Upper lobe of left lung (tissue), 6 donors: ENCODE results near the gene HCST. TPM values are rescaled to one million over a fixed set of nuclear protein-coding genes. Genes with fewer than 3 reads are reported as not detected.

Experiments
- ATAC-seq, 2 donors: fragments of 200-7000 bp; cut with Tn5 transposase; one replicate each; pipeline ENCODE4 v1.9.1; 2022; ENCODE audit warnings: mild to moderate bottlenecking in 2 of 2, moderate library complexity in 2 of 2; ENCODE audit not compliant: low FRiP score in 2 of 2
- DNase-seq, 2 donors: peaks; one replicate each; pipeline ENCODE4 v3.0.0-alpha.2; 2019 to 2020
- H3K27ac ChIP-seq, 4 donors: fragments of 200-600 bp; sonication (generic); one replicate each; pipeline ENCODE4 v1.5.1; 2016 to 2019
- H3K27me3 ChIP-seq, 4 donors: fragments of 200-600 bp; sonication (generic); one replicate each; pipeline ENCODE4 v1.5.1; 2017 to 2019
- H3K36me3 ChIP-seq, 4 donors: fragments of 200-600 bp; sonication (generic); one replicate each; pipeline ENCODE4 v1.5.1; 2016 to 2019
- H3K4me1 ChIP-seq, 4 donors: fragments of 200-600 bp; sonication (generic); one replicate each; pipeline ENCODE4 v1.5.1; 2018 to 2019
- H3K4me3 ChIP-seq, 4 donors: fragments of 200-600 bp; sonication (generic); one replicate each; pipeline ENCODE4 v1.5.1; 2017 to 2019; ENCODE audit warnings: mild to moderate bottlenecking in 2 of 4, moderate library complexity in 1 of 4
- H3K9me3 ChIP-seq, 4 donors: fragments of 200-600 bp; sonication (generic); one replicate each; pipeline ENCODE4 v1.5.1; 2018 to 2019
- CTCF ChIP-seq, 6 experiments: fragments of 450-650 bp in 4 of 6; fragments of 200-600 bp in 2 of 6; sonication (generic) in 2 of 6; IDR thresholded peaks; one replicate each; pipeline ENCODE4 v1.5.1; 2016 to 2019; ENCODE audit warnings: antibody characterized with exemption in 6 of 6
- EP300 ChIP-seq, 4 donors: sonication (generic); formaldehyde crosslinking; IDR thresholded peaks; one replicate each; pipeline ENCODE4 v1.5.1; 2017; ENCODE audit warnings: antibody characterized with exemption in 4 of 4, control low read depth in 2 of 4
- POLR2A ChIP-seq, 4 donors: fragments of 450-650 bp; IDR thresholded peaks; one replicate each; pipeline ENCODE4 v1.5.1; 2016 to 2017; ENCODE audit warnings: antibody characterized with exemption in 4 of 4, mild to moderate bottlenecking in 2 of 4
- POLR2AphosphoS5 ChIP-seq, 2 donors: sonication (generic); formaldehyde crosslinking; IDR thresholded peaks; one replicate each; pipeline ENCODE4 v1.5.1; 2017; ENCODE audit warnings: antibody characterized with exemption in 2 of 2
- WGBS, 2 donors: methylation state at CpG; one replicate each; pipeline ENCODE4 v1.1.5; 2017 to 2018; 5-methylcytosine and 5-hydroxymethylcytosine counted together
- total RNA-seq, 6 donors: library from RNA; depleted of rRNA in 4 of 6; stranded (reverse); fragments of >200 nt in 4 of 6; gene quantifications; one replicate each; pipeline versions ENCODE4 v1.1.0 to v1.2.1, GENCODE V29; 2016 to 2021
- donor health status: DM: no; HTN: no; CAD: no; lungs with moderate emphysema.
- donor health status: DM: no; HTN: yes; CAD: no; lungs with severe emphysema.

HCST gene
- total RNA-seq, 6 donors from 2014 or later = 10.2 to 40.8 (median 19.9) TPM; not detected in 1

DNA sequence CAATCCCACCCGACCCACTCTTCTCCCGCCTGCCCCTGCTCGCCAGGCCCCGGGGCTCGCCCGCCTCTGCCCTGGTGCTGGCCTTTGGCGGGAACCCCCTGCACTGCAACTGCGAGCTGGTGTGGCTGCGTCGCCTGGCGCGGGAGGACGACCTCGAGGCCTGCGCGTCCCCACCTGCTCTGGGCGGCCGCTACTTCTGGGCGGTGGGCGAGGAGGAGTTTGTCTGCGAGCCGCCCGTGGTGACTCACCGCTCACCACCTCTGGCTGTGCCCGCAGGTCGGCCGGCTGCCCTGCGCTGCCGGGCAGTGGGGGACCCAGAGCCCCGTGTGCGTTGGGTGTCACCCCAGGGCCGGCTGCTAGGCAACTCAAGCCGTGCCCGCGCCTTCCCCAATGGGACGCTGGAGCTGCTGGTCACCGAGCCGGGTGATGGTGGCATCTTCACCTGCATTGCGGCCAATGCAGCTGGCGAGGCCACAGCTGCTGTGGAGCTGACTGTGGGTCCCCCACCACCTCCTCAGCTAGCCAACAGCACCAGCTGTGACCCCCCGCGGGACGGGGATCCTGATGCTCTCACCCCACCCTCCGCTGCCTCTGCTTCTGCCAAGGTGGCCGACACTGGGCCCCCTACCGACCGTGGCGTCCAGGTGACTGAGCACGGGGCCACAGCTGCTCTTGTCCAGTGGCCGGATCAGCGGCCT lies 37.9 kb downstream of the HCST start:
- Histone ChIP-seq H3K36me3 (peaks cover 2 to 37% (median 17%) of the 10 kb centered on the region in 4 donors), H3K4me3 (no peak overlapping the region), H3K27ac (no peak overlapping the region), H3K4me1 (peaks cover 5 to 36% (median 27%) of the 10 kb centered on the region in 4 donors), H3K9me3 (no peaks in the 10 kb centered on the region), H3K27me3 (no peaks in the 10 kb centered on the region)
- ATAC-seq (no peak), DNase-seq (peak in 1 of 2 donors; percentile 81)
- 93 to 94% methylated on average over 25 to 47 of the region's 51 CpGs for WGBS, 2 donors
- TF ChIP-seq EP300 (IDR thresholded peaks at IDR 0.05) (no peak), POLR2A (IDR thresholded peaks at IDR 0.05) (no peak), CTCF (IDR thresholded peaks at IDR 0.05) (no peak), POLR2AphosphoS5 (IDR thresholded peaks at IDR 0.05) (no peak)

GRCh38 chr19:35940839-35941238 lies 38.5 kb downstream of the HCST start:
- H3K4me1 ChIP-seq = peaks cover 0 to 30% (median 21%) of the 10 kb centered on the region in 4 donors
- no peak for DNase-seq
- no peak for ATAC-seq
- no peak overlapping the region for H3K27ac ChIP-seq
- WGBS, 2 donors = 66 to 68% methylated on average over 4 of the region's 4 CpGs
- no peaks in the 10 kb centered on the region for H3K27me3 ChIP-seq
- peaks cover 2 to 40% (median 18%) of the 10 kb centered on the region in 4 donors for H3K36me3 ChIP-seq
- no peak overlapping the region for H3K4me3 ChIP-seq
- H3K9me3 ChIP-seq = no peaks in the 10 kb centered on the region
- no peak for TF ChIP-seq CTCF (IDR thresholded peaks at IDR 0.05)
- no peak for TF ChIP-seq POLR2AphosphoS5 (IDR thresholded peaks at IDR 0.05)
- TF ChIP-seq EP300 (IDR thresholded peaks at IDR 0.05) = no peak
- TF ChIP-seq POLR2A (IDR thresholded peaks at IDR 0.05) = no peak

- peaks cover 2 to 40% (median 18%) of the 10 kb centered on the region in 4 donors for H3K36me3 ChIP-seq
- TF ChIP-seq POLR2A (IDR thresholded peaks at IDR 0.05) (no peak), POLR2AphosphoS5 (IDR thresholded peaks at IDR 0.05) (no peak), EP300 (IDR thresholded peaks at IDR 0.05) (no peak), CTCF (IDR thresholded peaks at IDR 0.05) (no peak)
Observed at GRCh38 chr19:35942235-35942634, 39.9 kb downstream of the HCST start.

GRCh38 chr19:35943321-35944301 lies 41.3 kb downstream of the HCST start:
- no peak for TF ChIP-seq POLR2AphosphoS5 (IDR thresholded peaks at IDR 0.05)
- no peak for TF ChIP-seq CTCF (IDR thresholded peaks at IDR 0.05)
- TF ChIP-seq EP300 (IDR thresholded peaks at IDR 0.05) = no peak
- TF ChIP-seq POLR2A (IDR thresholded peaks at IDR 0.05) = no peak
- H3K4me1 ChIP-seq = peaks cover 0 to 9% (median 0%) of the 10 kb centered on the region in 4 donors
- 84 to 86% methylated on average over 9 of the region's 9 CpGs for WGBS, 2 donors
- DNase-seq (no peak), ATAC-seq (no peak)
- no peak overlapping the region for H3K27ac ChIP-seq
- H3K4me3 ChIP-seq = no peak overlapping the region
- H3K9me3 ChIP-seq = no peaks in the 10 kb centered on the region
- no peaks in the 10 kb centered on the region for H3K27me3 ChIP-seq
- H3K36me3 ChIP-seq = peaks cover 2 to 40% (median 18%) of the 10 kb centered on the region in 4 donors

More at GRCh38 chr19:35942235-35942634, 39.9 kb downstream of the HCST start:
- H3K9me3 ChIP-seq = no peaks in the 10 kb centered on the region
- H3K27me3 ChIP-seq = no peaks in the 10 kb centered on the region
- no peak overlapping the region for H3K27ac ChIP-seq
- no peak overlapping the region for H3K4me3 ChIP-seq
- 89% methylated on average over 3 of the region's 3 CpGs; no CpG with 5 or more reads in 1 of the 2 donors for WGBS, 2 donors
- DNase-seq (no peak), ATAC-seq (no peak)
- H3K4me1 ChIP-seq = peaks cover 0 to 18% (median 11%) of the 10 kb centered on the region in 4 donors
